ENCODE measurements around the gene STOX2. TPM values are rescaled to one million over a fixed set of nuclear protein-coding genes. Genes with fewer than 3 reads are reported as not detected.

STOX2 gene
- total and polyA plus RNA-seq, 2 of the 13 experiments (the other 11 are each of a cell fraction or from before 2014, with no cell fraction given), result 0.01 to 0.15 TPM

- no peak for ATAC-seq
- FAIRE-seq, result no peak
- no peaks in the 10 kb centered on the region for H3K79me2 ChIP-seq (ENCODE audit: insufficient read depth, low read length)
These were observed 49.5 kb upstream of the STOX2 start for GRCh38 chr4:183855323-183856190.

More at GRCh38 chr4:183855323-183856190, 49.5 kb upstream of the STOX2 start:
- Histone ChIP-seq H3K27ac (ENCODE audit: extremely low read length, insufficient read depth, low read length) (no peak overlapping the region), H3K36me3 (replicated peaks in 1 of 2; ENCODE audit: control insufficient read depth in 1 of 2, insufficient read depth in 2 of 2, low read length in 2 of 2) (no peaks in the 10 kb centered on the region), H3K4me3 (replicated peaks in 1 of 3; ENCODE audit: insufficient read depth in 1 of 3, low read depth in 2 of 3, low read length in 3 of 3) (no peak overlapping the region), H3K9me3 (ENCODE audit: low read length) (no peaks in the 10 kb centered on the region), H3K27me3 (ENCODE audit: control insufficient read depth in 1 of 2, insufficient read depth in 2 of 2, low read length in 2 of 2) (peaks cover 0 to 11% of the 10 kb centered on the region in 2 experiments; a peak in 1 of 5 replicates), H3K9ac (ENCODE audit: insufficient read depth, low read depth, low read length) (no peak overlapping the region), H4K20me1 (ENCODE audit: insufficient read depth, low read length) (no peaks in the 10 kb centered on the region), H3K4me2 (ENCODE audit: low read depth, low read length) (no peak overlapping the region), H2AFZ (ENCODE audit: low read length) (no peak overlapping the region), H3K4me1 (ENCODE audit: insufficient read depth, low read length) (no peaks in the 10 kb centered on the region)
- no peak for TF ChIP-seq ETV5 (CRISPR knock-in tag; IDR thresholded peaks at IDR 0.05; ENCODE audit: borderline replicate concordance)
- no peak for TF ChIP-seq ZNF746 (CRISPR knock-in tag; IDR thresholded peaks at IDR 0.05)
- TF ChIP-seq CSRNP1 (CRISPR knock-in tag; IDR thresholded peaks at IDR 0.05), result no peak
- TF ChIP-seq FOXC1 (CRISPR knock-in tag; IDR thresholded peaks at IDR 0.05; ENCODE audit: borderline replicate concordance), result no peak
- TF ChIP-seq ZNF7 (CRISPR knock-in tag; IDR thresholded peaks at IDR 0.05), result no peak
- no peak for TF ChIP-seq ZNF34 (CRISPR knock-in tag; IDR thresholded peaks at IDR 0.05; ENCODE audit: borderline replicate concordance)
- TF ChIP-seq ZC3H13 (CRISPR knock-in tag; IDR thresholded peaks at IDR 0.05), result no peak
- TF ChIP-seq ZNF292 (CRISPR knock-in tag; IDR thresholded peaks at IDR 0.05; ENCODE audit: borderline replicate concordance, low read depth), result no peak
- TF ChIP-seq HOXA9 (CRISPR knock-in tag; IDR thresholded peaks at IDR 0.05; ENCODE audit: borderline replicate concordance), result no peak
- in situ Hi-C loops (cut with HindIII; ENCODE audit: extremely low pct_ligation_motif_present, low pct_unique_long_range_greater_than_20kb), result no loop called here
- CTCF ChIA-PET (ENCODE audit: low intra/inter-chr PET ratio, low total read pairs), result no interaction called here
- no peak for DNase-seq (ENCODE audit: low spot score)
- no TSS peak for BruUV-seq (replicated peaks)
- POLR2A ChIA-PET, result no interaction called here
- 26% methylated on average over 12 of the region's 14 CpGs for WGBS (ENCODE audit: low lambda C conversion rate)
- intact Hi-C loops (cut with micrococcal nuclease; ENCODE audit: unreplicated experiment), result no loop called here
